ENCODE measurements around the gene ZNF143. TPM values are rescaled to one million over a fixed set of nuclear protein-coding genes. Genes with fewer than 3 reads are reported as not detected.
"Not testable (repeated sequence)": the region's sequence is repeated elsewhere in the genome, so short reads cannot be mapped to it uniquely, and the experiment has no call there.

The ZNF143 gene
- total RNA-seq, 1 experiment from 2014 or later = 19.0 TPM

DNA sequence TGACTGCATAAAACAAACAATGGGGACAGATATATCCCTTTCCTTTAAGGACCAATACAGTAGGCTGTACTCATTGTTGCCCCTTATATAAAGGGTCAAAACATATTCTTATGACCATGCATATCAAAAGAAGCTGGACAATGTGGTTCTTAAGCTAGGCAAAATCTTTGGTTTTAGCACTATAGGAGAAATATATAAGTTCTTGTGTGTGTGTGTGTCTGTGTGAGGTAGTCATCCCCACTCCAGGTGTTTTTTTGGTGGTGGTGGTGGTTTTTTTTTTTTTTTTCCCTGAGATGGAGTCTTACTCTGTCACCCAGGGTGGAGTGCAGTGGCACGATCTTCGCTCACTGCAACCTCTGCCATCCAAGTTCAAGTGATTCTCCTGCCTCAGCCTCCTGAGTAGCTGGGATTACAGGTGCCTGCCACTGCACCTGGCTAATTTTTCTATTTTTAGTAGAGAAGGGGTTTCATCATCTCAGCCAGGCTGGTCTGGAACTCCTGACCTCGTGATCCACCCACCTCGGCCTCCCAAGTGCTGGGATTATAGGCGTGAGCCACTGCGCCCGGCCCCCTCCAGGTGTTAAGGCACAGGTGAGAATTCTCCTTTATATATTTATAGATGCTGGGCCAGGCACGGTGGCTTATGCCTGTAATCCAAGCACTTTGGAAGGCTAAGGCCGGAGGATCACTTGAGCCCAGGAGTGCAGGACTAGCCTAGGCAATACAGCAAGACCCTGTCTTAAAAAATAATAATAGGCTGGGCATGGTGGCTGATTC, 12.0 kb upstream of the ZNF143 start:
- no peak overlapping the region for H3K27ac Mint-ChIP-seq (ENCODE audit: low read depth, unreplicated experiment)

DNA sequence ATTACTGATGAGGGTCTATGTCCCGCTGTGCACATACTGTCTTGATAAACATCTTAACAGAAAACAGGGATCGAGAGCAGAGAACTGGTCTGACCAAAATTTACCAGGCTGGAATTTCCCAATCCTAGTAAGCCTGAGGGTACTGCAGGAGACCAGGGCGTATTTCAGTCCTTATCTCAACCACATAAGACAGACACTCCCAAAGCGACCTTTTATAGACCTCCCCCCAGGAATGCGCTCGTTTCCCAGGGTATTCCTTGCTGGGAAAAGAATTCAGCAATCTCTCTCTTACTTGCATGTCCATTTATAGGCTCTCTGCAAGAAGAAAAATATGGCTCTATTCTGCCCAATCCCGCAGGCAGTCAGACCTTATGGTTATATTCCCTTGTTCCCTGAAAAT, 8.8 kb upstream of the ZNF143 start:
- H3K4me1 Mint-ChIP-seq (ENCODE audit: insufficient read depth, unreplicated experiment); CTCF ChIA-PET; BruUV-seq (replicated peaks); H3K27me3 Mint-ChIP-seq (ENCODE audit: insufficient read depth, unreplicated experiment); DNase-seq (ENCODE audit: unreplicated experiment); H3K9me3 Mint-ChIP-seq (ENCODE audit: unreplicated experiment); POLR2A ChIA-PET; H3K4me3 Mint-ChIP-seq (ENCODE audit: unreplicated experiment); intact Hi-C loops (cut with micrococcal nuclease); H3K27ac Mint-ChIP-seq (ENCODE audit: low read depth, unreplicated experiment): not testable (repeated sequence)
- H3K36me3 Mint-ChIP-seq (ENCODE audit: insufficient read depth, unreplicated experiment) = peaks cover 20% of the 10 kb centered on the region

More for the DNA sequence above, 12.0 kb upstream of the ZNF143 start:
- Mint-ChIP-seq H3K27me3 (ENCODE audit: insufficient read depth, unreplicated experiment) (no peaks in the 10 kb centered on the region), H3K4me1 (ENCODE audit: insufficient read depth, unreplicated experiment) (no peaks in the 10 kb centered on the region), H3K9me3 (ENCODE audit: unreplicated experiment) (peaks cover 9% of the 10 kb centered on the region), H3K36me3 (ENCODE audit: insufficient read depth, unreplicated experiment) (peaks cover 50% of the 10 kb centered on the region), H3K4me3 (ENCODE audit: unreplicated experiment) (no peak overlapping the region)
- TF ChIP-seq, protein P1, sequence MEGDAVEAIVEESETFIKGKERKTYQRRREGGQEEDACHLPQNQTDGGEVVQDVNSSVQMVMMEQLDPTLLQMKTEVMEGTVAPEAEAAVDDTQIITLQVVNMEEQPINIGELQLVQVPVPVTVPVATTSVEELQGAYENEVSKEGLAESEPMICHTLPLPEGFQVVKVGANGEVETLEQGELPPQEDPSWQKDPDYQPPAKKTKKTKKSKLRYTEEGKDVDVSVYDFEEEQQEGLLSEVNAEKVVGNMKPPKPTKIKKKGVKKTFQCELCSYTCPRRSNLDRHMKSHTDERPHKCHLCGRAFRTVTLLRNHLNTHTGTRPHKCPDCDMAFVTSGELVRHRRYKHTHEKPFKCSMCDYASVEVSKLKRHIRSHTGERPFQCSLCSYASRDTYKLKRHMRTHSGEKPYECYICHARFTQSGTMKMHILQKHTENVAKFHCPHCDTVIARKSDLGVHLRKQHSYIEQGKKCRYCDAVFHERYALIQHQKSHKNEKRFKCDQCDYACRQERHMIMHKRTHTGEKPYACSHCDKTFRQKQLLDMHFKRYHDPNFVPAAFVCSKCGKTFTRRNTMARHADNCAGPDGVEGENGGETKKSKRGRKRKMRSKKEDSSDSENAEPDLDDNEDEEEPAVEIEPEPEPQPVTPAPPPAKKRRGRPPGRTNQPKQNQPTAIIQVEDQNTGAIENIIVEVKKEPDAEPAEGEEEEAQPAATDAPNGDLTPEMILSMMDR (IDR thresholded peaks at IDR 0.05; ENCODE audit: unreplicated experiment) = no peak
- DNase-seq (ENCODE audit: unreplicated experiment) = no peak
- intact Hi-C loops (cut with micrococcal nuclease) = no loop called here
- CTCF ChIA-PET = interaction anchor here (0.6 to 0.7 kb wide), 3 partner anchors 27 to 204 kb away, joined by 4 to 5 read pairs (median 5); no protein-coding TSS in a partner anchor
- POLR2A ChIA-PET = interaction anchor here (1.1 to 4.2 kb wide), 2 partner anchors 12 to 766 kb away, joined by 3 to 44 read pairs; partner anchors contain the start of genes RPL27A, TRIM66 and ZNF143
- no TSS peak for BruUV-seq (replicated peaks)

DNA sequence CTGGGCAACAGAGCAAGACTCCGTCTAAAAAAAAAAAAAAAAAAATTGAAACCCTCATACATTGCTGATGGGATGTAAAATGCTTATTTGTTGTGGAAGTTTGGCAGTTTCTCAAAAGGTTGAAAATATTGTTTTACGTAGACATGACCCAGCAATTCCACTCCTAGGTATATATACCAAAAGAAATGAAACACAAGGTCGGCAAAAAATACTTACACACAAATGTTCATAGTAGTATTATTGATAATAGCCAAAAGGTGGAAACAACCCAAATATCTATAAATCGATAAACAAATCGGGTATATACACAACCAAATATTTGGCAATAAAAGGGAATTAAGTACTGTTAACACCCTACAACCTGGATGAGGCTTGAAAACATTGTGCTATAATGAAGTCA, 5.1 kb upstream of the ZNF143 start:
- CTCF ChIA-PET = no interaction called here
- Mint-ChIP-seq H3K36me3 (ENCODE audit: insufficient read depth, unreplicated experiment) (peaks cover 9% of the 10 kb centered on the region), H3K9me3 (ENCODE audit: unreplicated experiment) (peaks cover 9% of the 10 kb centered on the region), H3K4me1 (ENCODE audit: insufficient read depth, unreplicated experiment) (no peaks in the 10 kb centered on the region), H3K4me3 (ENCODE audit: unreplicated experiment) (no peak overlapping the region), H3K27me3 (ENCODE audit: insufficient read depth, unreplicated experiment) (no peaks in the 10 kb centered on the region), H3K27ac (ENCODE audit: low read depth, unreplicated experiment) (peak overlapping the region; percentile 8)
- POLR2A ChIA-PET = no interaction called here
- DNase-seq (ENCODE audit: unreplicated experiment) = no peak
- TF ChIP-seq, protein P1 (IDR thresholded peaks at IDR 0.05; ENCODE audit: unreplicated experiment) = no peak
- BruUV-seq (replicated peaks) = no TSS peak
- intact Hi-C loops (cut with micrococcal nuclease) = no loop called here

DNA sequence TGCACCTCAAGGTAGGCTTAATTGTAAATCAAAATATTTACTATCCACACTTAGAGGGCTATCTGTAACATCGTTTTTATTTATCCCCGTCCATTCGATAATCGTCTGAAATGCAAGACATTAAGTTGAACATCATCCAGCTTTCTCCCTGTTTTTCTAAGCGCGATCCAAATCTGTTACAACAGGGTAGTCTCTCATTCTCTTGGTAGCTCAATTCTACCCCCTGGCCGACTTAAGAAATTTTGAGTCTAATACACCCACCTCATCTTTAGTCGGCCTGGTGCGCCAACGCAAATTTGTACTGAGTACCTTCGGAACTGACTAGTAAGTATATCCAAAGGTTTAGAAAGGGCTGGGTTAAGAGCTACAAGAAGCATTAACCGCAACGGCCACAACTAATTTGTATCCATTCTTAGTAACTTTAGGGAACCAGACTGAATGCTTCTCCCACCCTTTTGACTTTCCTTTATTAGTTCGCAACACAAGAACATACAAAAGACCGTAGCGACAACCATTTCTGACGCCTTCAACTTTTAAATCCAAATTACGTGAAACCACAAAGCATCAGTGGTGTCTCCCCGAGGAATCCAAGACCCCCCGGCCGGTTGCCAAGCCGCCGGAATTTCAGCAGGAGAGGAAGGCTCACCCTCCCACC, 1.0 kb upstream of the ZNF143 start:
- peaks cover 19% of the 10 kb centered on the region for H3K36me3 Mint-ChIP-seq (ENCODE audit: insufficient read depth, unreplicated experiment)
- ChIA-PET CTCF (interaction anchor here (0.6 to 3.2 kb wide), 8 partner anchors 10 to 321 kb away, joined by 3 to 17 read pairs (median 3); no protein-coding TSS in a partner anchor), POLR2A (interaction anchor here (0.6 to 4.8 kb wide), 49 partner anchors 10 to 1618 kb away, joined by 3 to 190 read pairs (median 6); partner anchors contain the start of genes IPO7, RPL27A, TMEM41B and TMEM9B)
- peak overlapping the region; percentile 88 for H3K4me3 Mint-ChIP-seq (ENCODE audit: unreplicated experiment)
- peaks cover 10% of the 10 kb centered on the region for H3K4me1 Mint-ChIP-seq (ENCODE audit: insufficient read depth, unreplicated experiment)
- intact Hi-C loops (cut with micrococcal nuclease) = loop anchor here (2.0 to 5.0 kb wide), 2 partner anchors 115 to 848 kb away; partner anchors contain the start of gene ADM
- no peaks in the 10 kb centered on the region for H3K27me3 Mint-ChIP-seq (ENCODE audit: insufficient read depth, unreplicated experiment)
- BruUV-seq (replicated peaks) = TSS peak; percentile 85
- H3K9me3 Mint-ChIP-seq (ENCODE audit: unreplicated experiment) = no peaks in the 10 kb centered on the region
- H3K27ac Mint-ChIP-seq (ENCODE audit: low read depth, unreplicated experiment) = peak overlapping the region; percentile 98
- TF ChIP-seq, protein P1 (IDR thresholded peaks at IDR 0.05; ENCODE audit: unreplicated experiment) = no peak
- DNase-seq (ENCODE audit: unreplicated experiment) = peak; percentile 45
